Activated CD8-positive, alpha-beta T cell treated with anti-CD3 and anti-CD28 coated beads, Interleukin-2, amount 10 ng/mL, durations not matched to agents 7 days and 5 days (primary cell): ENCODE data around the gene ZNF839. TPM values are rescaled to one million over a fixed set of nuclear protein-coding genes. Genes with fewer than 3 reads are reported as not detected.
A peak's percentile ranks its signal among the peaks of the same experiment; 100 is the strongest.

Experiments used
- ATAC-seq: fragments of 150-1000 bp; cut with Tn5 transposase; one replicate; pipeline ENCODE4 v1.10.0; 2021; ENCODE audit warnings: moderate library complexity
- CTCF ChIA-PET: fragments of 350-600 bp; sonication (Branson Sonifier 250); formaldehyde crosslinking; loops from one replicate; lab custom pipeline; 2021; ENCODE audit warnings: antibody characterized with exemption; lab: Charles Lee
- POLR2A ChIA-PET: fragments of 350-600 bp; sonication (Branson Sonifier 250); formaldehyde crosslinking; loops from one replicate; lab custom pipeline; 2021; ENCODE audit warnings: antibody characterized with exemption; lab: Charles Lee
- DNase-seq: peaks from one replicate; pipeline ENCODE4 v3.0.0-alpha.2; 2020
- H3K27ac Mint-ChIP-seq: one replicate; pipeline ENCODE4 v1.8.0; 2021; ENCODE audit warnings: mild to moderate bottlenecking, mixed read lengths
- H3K27me3 Mint-ChIP-seq: one replicate; pipeline ENCODE4 v1.8.0; 2021; ENCODE audit warnings: low read depth, mixed read lengths
- H3K36me3 Mint-ChIP-seq: one replicate; pipeline ENCODE4 v1.8.0; 2021; ENCODE audit warnings: low read depth, mixed read lengths
- H3K4me1 Mint-ChIP-seq: one replicate; pipeline ENCODE4 v1.8.0; 2021; ENCODE audit warnings: low read depth, mixed read lengths
- H3K4me3 Mint-ChIP-seq: one replicate; pipeline ENCODE4 v1.8.0; 2021; ENCODE audit warnings: mild to moderate bottlenecking, mixed read lengths
- H3K9me3 Mint-ChIP-seq: one replicate; pipeline ENCODE4 v1.8.0; 2022; ENCODE audit warnings: mixed read lengths; ENCODE audit not compliant: insufficient read depth
- total RNA-seq, 2 experiments: library from RNA; stranded (reverse); gene quantifications; one replicate each; pipeline ENCODE4 v1.2.3, GENCODE V29; 2021

Gene ZNF839
- total RNA-seq, 2 experiments from 2014 or later, result 18.1 to 18.4 TPM

DNA sequence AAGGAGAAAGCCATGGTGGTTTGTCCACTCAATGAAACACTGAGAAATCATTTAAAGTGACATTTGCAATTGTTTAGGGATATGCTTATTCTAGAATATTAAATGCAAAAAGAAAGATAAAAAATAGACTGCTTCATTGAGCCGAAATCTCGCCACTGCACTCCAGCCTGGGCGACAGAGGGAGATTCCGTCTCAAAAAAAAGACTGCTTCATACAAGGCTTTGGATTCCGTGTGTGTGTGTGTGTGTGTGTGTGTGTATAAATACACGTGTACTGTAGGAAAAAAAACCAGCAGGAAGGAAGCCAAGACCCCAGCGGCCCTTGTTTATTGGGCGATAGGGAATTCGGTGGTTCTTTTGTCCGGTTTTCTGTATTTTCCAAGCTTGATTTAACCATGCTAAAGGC lies 3.2 kb upstream of the ZNF839 start:
- peak overlapping the region; percentile 87 for H3K4me3 Mint-ChIP-seq
- no peaks in the 10 kb centered on the region for H3K9me3 Mint-ChIP-seq
- DNase-seq, result peak; percentile 64
- peak overlapping the region; percentile 88 for H3K27ac Mint-ChIP-seq
- H3K4me1 Mint-ChIP-seq, result peaks cover 53% of the 10 kb centered on the region
- no peak for ATAC-seq
- POLR2A ChIA-PET, result interaction anchor here (0.7 kb wide), 1 partner anchor 1036 kb away, joined by 3 read pairs; no protein-coding TSS in a partner anchor
- no peaks in the 10 kb centered on the region for H3K27me3 Mint-ChIP-seq
- CTCF ChIA-PET, result interaction anchor here (1.0 to 3.3 kb wide), 11 partner anchors 8 to 609 kb away, joined by 3 to 19 read pairs (median 5); partner anchors contain the start of gene MOK
- peaks cover 2% of the 10 kb centered on the region for H3K36me3 Mint-ChIP-seq

DNA sequence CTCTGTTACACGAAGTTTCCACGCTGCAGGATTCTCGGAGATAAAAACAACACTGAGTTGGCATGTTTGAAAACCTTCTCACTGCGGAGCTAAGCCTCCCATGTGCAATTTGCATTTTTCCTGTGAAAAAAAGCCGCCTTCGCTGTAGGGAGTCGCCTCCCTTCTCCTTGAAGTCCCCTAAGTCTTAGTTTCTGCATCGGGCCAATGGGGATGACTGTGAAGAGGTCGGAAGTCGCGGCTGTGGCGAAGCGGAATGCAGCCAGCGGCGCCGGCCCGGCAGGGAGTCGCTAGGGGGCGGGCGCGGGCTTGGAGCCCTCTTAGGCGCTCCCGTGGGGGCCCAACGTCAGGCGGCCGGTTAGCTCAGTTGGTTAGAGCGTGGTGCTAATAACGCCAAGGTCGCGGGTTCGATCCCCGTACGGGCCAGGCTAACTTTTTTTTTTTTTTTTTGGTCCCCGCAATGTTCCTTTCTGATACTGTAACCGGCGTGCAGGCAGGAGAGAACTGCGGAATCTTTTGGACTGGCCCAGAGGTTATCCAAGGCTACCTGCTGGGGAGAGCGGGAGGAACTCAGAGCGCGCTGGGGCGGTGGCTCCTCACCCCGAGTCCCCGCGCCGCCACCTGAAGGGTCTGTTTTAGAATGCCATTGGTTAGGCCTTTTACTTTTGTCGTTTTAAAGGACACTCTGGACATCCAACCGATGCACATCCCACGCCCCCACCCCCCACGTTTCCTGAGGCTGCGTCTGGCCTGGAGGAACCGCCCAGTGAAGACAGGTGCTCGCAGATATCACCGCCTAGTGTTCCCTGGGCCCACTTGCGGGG lies 2.6 kb upstream of the ZNF839 start:
- H3K4me3 Mint-ChIP-seq, result peak overlapping the region; percentile 87
- ChIA-PET POLR2A (interaction anchor here (0.7 to 4.3 kb wide), 4 partner anchors 9 to 1036 kb away, joined by 3 to 19 read pairs (median 3); partner anchors contain the start of genes CINP and TECPR2), CTCF (interaction anchor here (1.0 to 2.6 kb wide), 20 partner anchors 8 to 610 kb away, joined by 3 to 15 read pairs (median 4); partner anchors contain the start of gene MOK)
- H3K36me3 Mint-ChIP-seq, result peaks cover 2% of the 10 kb centered on the region
- H3K27me3 Mint-ChIP-seq, result no peaks in the 10 kb centered on the region
- no peaks in the 10 kb centered on the region for H3K9me3 Mint-ChIP-seq
- peaks cover 58% of the 10 kb centered on the region for H3K4me1 Mint-ChIP-seq
- peak overlapping the region; percentile 88 for H3K27ac Mint-ChIP-seq
- peak; percentile 73 for ATAC-seq
- DNase-seq, result peak; percentile 95

GRCh38 chr14:102317564-102318248 lies 1.8 kb upstream of the ZNF839 start:
- DNase-seq, result peak; percentile 61
- Mint-ChIP-seq H3K36me3 (peaks cover 2% of the 10 kb centered on the region), H3K9me3 (no peaks in the 10 kb centered on the region), H3K27ac (peak overlapping the region; percentile 88), H3K4me3 (peak overlapping the region; percentile 87), H3K4me1 (peaks cover 60% of the 10 kb centered on the region), H3K27me3 (no peaks in the 10 kb centered on the region)
- CTCF ChIA-PET, result interaction anchor here (0.9 to 2.6 kb wide), 20 partner anchors 9 to 611 kb away, joined by 3 to 15 read pairs (median 4); partner anchors contain the start of gene MOK
- no peak for ATAC-seq
- POLR2A ChIA-PET, result interaction anchor here (0.8 to 4.3 kb wide), 3 partner anchors 10 to 277 kb away, joined by 3 to 19 read pairs (median 3); partner anchors contain the start of genes CINP and TECPR2

DNA sequence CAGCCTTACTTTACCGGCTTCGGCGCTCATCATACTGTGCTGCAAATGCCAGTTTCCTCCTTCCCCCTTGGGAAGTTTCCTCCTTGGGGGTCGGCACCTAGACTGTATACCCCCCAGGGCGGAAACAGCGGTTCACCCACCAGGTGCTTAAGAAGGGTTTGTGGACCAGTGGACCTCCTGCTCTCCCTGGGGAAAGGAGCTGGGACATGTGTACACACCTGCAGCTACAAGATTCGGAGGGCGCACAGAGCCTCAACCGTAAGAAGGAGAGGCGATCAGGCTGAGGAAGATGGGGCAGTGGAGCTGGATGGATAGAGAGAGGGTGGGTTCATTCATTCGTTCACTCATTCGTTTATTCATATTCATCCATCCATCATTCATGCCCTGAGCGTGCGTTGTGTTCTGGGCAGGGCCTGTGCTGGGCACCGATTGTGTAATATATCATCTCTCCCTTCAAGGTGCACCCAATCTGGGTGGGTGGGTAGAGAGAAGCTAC lies 717 bp upstream of the ZNF839 start:
- ChIA-PET POLR2A (interaction anchor here (0.7 to 4.3 kb wide), 4 partner anchors 13 to 231 kb away, joined by 3 to 19 read pairs (median 4); partner anchors contain the start of genes CINP, MOK and TECPR2), CTCF (interaction anchor here (1.1 to 2.5 kb wide), 5 partner anchors 16 to 200 kb away, joined by 3 to 10 read pairs (median 3); partner anchors contain the start of genes CINP and TECPR2)
- DNase-seq (no peak), ATAC-seq (no peak)
- Mint-ChIP-seq H3K9me3 (no peaks in the 10 kb centered on the region), H3K4me1 (peaks cover 61% of the 10 kb centered on the region), H3K4me3 (peak overlapping the region; percentile 84), H3K36me3 (peaks cover 4% of the 10 kb centered on the region), H3K27me3 (no peaks in the 10 kb centered on the region), H3K27ac (peak overlapping the region; percentile 91)

GRCh38 chr14:102320033-102320660 lies 601 bp downstream of the ZNF839 start:
- peaks cover 48% of the 10 kb centered on the region for H3K4me1 Mint-ChIP-seq
- H3K27ac Mint-ChIP-seq, result peak overlapping the region; percentile 90
- CTCF ChIA-PET, result interaction anchor here (0.6 to 1.5 kb wide), 7 partner anchors 15 to 372 kb away, joined by 3 to 8 read pairs (median 3); partner anchors contain the start of genes CINP, MOK and TECPR2
- peak overlapping the region; percentile 87 for H3K4me3 Mint-ChIP-seq
- DNase-seq, result peak; percentile 54
- POLR2A ChIA-PET, result interaction anchor here (1.3 to 4.3 kb wide), 2 partner anchors 15 to 42 kb away, joined by 4 to 19 read pairs; partner anchors contain the start of genes CINP, MOK and TECPR2
- ATAC-seq, result peak; percentile 41
- no peaks in the 10 kb centered on the region for H3K9me3 Mint-ChIP-seq
- no peaks in the 10 kb centered on the region for H3K27me3 Mint-ChIP-seq
- peaks cover 4% of the 10 kb centered on the region for H3K36me3 Mint-ChIP-seq

DNA sequence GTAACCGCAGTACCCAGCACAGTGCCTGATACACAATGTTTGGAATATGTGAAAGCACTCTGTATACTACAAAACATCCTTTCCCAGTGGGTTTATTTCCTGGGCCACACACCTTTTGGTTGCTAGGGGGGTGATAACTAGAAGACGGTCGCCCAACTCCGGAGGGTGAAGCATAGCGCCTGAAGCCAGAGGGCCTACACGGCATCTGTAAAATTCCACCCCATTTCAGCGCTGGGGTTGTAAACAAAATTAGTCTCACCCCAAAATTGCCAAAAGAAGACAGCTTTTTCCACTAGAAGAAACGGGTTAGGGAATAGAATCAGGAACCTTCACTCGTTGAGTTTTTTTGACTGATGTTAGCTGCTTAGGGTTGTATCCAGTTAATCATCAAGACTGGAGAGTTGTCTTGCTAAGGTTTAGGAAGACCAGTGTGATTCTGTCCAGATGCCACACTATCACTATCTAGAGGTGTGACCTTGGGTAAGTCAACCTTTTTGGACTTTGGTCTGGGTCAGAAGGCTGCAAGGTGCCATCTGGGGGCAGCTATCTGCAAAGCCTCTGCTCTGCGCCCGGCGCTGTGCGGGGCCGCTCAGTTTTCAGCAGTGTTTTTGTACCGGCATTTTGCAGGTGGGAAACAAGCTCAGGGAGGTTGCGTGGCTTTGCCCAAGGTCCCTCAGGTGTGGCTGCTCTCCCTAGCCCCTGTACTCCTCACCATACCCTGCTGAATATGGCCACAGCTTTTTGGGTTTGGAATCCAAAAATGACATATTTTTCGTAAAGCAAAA lies 1.3 kb downstream of the ZNF839 start:
- DNase-seq (no peak), ATAC-seq (no peak)
- H3K27ac Mint-ChIP-seq, result peak overlapping the region; percentile 90
- no peaks in the 10 kb centered on the region for H3K9me3 Mint-ChIP-seq
- H3K4me3 Mint-ChIP-seq, result peak overlapping the region; percentile 87
- H3K36me3 Mint-ChIP-seq, result peaks cover 4% of the 10 kb centered on the region
- no peaks in the 10 kb centered on the region for H3K27me3 Mint-ChIP-seq
- H3K4me1 Mint-ChIP-seq, result peaks cover 48% of the 10 kb centered on the region
- POLR2A ChIA-PET, result interaction anchor here (0.5 to 4.3 kb wide), 2 partner anchors 41 to 120 kb away, joined by 4 to 19 read pairs; partner anchors contain the start of genes CINP and TECPR2
- CTCF ChIA-PET, result interaction anchor here (0.6 to 1.5 kb wide), 4 partner anchors 10 to 373 kb away, joined by 3 to 8 read pairs (median 3); partner anchors contain the start of gene MOK

- H3K4me1 Mint-ChIP-seq, result peaks cover 44% of the 10 kb centered on the region
- H3K9me3 Mint-ChIP-seq, result no peaks in the 10 kb centered on the region
- no peak for ATAC-seq
- no peaks in the 10 kb centered on the region for H3K27me3 Mint-ChIP-seq
- H3K36me3 Mint-ChIP-seq, result peaks cover 6% of the 10 kb centered on the region
- ChIA-PET CTCF (interaction anchor here (1.3 kb wide), 1 partner anchor 11 kb away, joined by 3 read pairs; no protein-coding TSS in a partner anchor), POLR2A (interaction anchor here (0.6 to 4.3 kb wide), 2 partner anchors 41 to 611 kb away, joined by 3 to 19 read pairs; partner anchors contain the start of genes CINP and TECPR2)
- no peak overlapping the region for H3K4me3 Mint-ChIP-seq
- peak overlapping the region; percentile 18 for H3K27ac Mint-ChIP-seq
- no peak for DNase-seq
Observed at GRCh38 chr14:102321456-102322422, 2.2 kb downstream of the ZNF839 start.

DNA sequence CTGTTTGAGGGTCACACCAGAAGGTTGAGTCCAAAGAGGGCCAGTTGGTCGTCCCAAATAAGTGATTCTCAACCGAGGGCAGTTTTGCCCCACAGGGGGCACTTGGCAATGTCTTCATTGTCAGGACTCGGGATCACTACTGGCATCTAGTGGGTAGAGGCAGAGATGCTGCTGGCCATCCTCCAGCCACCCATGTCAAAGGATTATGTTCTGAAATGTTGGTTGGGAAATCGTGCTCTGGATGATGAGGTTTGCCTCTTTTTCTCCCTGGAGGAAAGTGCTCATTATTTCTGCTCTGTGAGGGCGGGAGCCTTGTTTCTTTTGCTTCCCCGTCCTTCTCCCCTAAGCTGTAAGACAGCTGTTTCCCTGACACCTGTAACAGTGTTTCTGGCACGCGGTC lies 3.6 kb downstream of the ZNF839 start:
- Mint-ChIP-seq H3K27me3 (no peaks in the 10 kb centered on the region), H3K9me3 (no peaks in the 10 kb centered on the region), H3K27ac (no peak overlapping the region), H3K4me3 (no peak overlapping the region), H3K36me3 (peaks cover 5% of the 10 kb centered on the region), H3K4me1 (peaks cover 32% of the 10 kb centered on the region)
- no peak for ATAC-seq
- ChIA-PET CTCF (interaction anchor here (0.8 kb wide), 1 partner anchor 62 kb away, joined by 3 read pairs; no protein-coding TSS in a partner anchor), POLR2A (no interaction called here)
- DNase-seq, result peak; percentile 46

GRCh38 chr14:102325791-102326345 lies 6.3 kb downstream of the ZNF839 start:
- ChIA-PET POLR2A (interaction anchor here (0.6 kb wide), 1 partner anchor 49 kb away, joined by 3 read pairs; no protein-coding TSS in a partner anchor), CTCF (interaction anchor here (1.2 kb wide), 1 partner anchor 11 kb away, joined by 3 read pairs; no protein-coding TSS in a partner anchor)
- Mint-ChIP-seq H3K4me3 (no peak overlapping the region), H3K36me3 (peaks cover 5% of the 10 kb centered on the region), H3K27ac (no peak overlapping the region), H3K27me3 (no peaks in the 10 kb centered on the region), H3K9me3 (no peaks in the 10 kb centered on the region), H3K4me1 (peaks cover 12% of the 10 kb centered on the region)
- DNase-seq (no peak), ATAC-seq (no peak)
